ENCODE measurements around the gene ANKRD61. TPM values are rescaled to one million over a fixed set of nuclear protein-coding genes. Genes with fewer than 3 reads are reported as not detected.
"Not testable (repeated sequence)": the region's sequence is repeated elsewhere in the genome, so short reads cannot be mapped to it uniquely, and the experiment has no call there.

The ANKRD61 gene
- total RNA-seq = under 1 TPM; 0.20 to 0.77 (median 0.36) TPM
- under 1 TPM in 2 of 3 donors, not detected in 1; 0.13 to 0.75 TPM for polyA plus RNA-seq
- long read RNA-seq, donor 1 = 0 reads
- long read RNA-seq, donor 2 = 0 reads

GRCh38 chr7:6030988-6031387 is at the start of gene ANKRD61:
TSS of gene ANKRD61 (plus strand) at chr7:6031376. CDS start at chr7:6031376, 0 bp downstream.
- intact Hi-C loops (cut with DNase I) = no loop called here
- H3K4me3 ChIP-seq = no peak within 1 kb of the TSS
- WGBS, 3 donors = 68 to 94% (median 92%) methylated on average over 2 of the region's 2 CpGs
- H3K27me3 ChIP-seq (ENCODE audit: insufficient read depth in 3 of 3, low read length in 2 of 3) = no peaks in the 10 kb centered on the region
- H3K36me3 ChIP-seq (ENCODE audit: insufficient read depth in 1 of 2, low read depth in 1 of 2) = peaks cover 4 to 78% of the 10 kb centered on the region in 2 donors
- H3K9me3 ChIP-seq = no peaks in the 10 kb centered on the region
- TF ChIP-seq, protein P1, sequence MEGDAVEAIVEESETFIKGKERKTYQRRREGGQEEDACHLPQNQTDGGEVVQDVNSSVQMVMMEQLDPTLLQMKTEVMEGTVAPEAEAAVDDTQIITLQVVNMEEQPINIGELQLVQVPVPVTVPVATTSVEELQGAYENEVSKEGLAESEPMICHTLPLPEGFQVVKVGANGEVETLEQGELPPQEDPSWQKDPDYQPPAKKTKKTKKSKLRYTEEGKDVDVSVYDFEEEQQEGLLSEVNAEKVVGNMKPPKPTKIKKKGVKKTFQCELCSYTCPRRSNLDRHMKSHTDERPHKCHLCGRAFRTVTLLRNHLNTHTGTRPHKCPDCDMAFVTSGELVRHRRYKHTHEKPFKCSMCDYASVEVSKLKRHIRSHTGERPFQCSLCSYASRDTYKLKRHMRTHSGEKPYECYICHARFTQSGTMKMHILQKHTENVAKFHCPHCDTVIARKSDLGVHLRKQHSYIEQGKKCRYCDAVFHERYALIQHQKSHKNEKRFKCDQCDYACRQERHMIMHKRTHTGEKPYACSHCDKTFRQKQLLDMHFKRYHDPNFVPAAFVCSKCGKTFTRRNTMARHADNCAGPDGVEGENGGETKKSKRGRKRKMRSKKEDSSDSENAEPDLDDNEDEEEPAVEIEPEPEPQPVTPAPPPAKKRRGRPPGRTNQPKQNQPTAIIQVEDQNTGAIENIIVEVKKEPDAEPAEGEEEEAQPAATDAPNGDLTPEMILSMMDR (IDR thresholded peaks at IDR 0.05) = no peak
- ATAC-seq = no peak
- no peak within 1 kb of the TSS for H3K27ac ChIP-seq
- no peak for DNase-seq
- H3K4me1 ChIP-seq = peaks cover 13% of the 10 kb centered on the region

DNA sequence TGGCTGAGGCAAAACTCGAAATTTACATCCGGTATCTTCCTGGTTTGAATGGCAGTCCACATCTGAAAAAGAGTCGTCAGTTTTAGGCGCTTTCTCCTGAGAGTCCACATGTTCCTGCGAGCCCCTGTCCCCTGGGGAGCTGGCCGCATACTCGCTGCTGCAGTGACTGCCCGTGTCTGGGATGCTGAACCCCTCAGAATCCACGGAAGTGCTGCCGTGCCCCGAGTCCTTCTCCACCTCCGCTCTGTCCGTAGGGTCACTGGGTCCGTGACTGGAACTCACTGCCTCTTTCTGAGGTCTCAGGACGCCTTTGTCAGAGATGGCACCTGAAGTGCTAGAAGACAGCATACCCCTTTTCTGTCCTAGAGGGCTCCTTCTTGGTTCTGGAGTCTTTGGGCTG is 44.1 kb upstream of the ANKRD61 start:
- H3K9me3 ChIP-seq; ATAC-seq; intact Hi-C loops (cut with DNase I); DNase-seq; H3K27ac ChIP-seq; H3K4me1 ChIP-seq; H3K27me3 ChIP-seq (ENCODE audit: insufficient read depth in 3 of 3, low read length in 2 of 3); H3K4me3 ChIP-seq: not testable (repeated sequence)
- WGBS, 3 donors = 87 to 91% (median 89%) methylated on average over 15 of the region's 15 CpGs
- peaks cover 0 to 53% of the 10 kb centered on the region in 2 donors for H3K36me3 ChIP-seq (ENCODE audit: insufficient read depth in 1 of 2, low read depth in 1 of 2)

DNA sequence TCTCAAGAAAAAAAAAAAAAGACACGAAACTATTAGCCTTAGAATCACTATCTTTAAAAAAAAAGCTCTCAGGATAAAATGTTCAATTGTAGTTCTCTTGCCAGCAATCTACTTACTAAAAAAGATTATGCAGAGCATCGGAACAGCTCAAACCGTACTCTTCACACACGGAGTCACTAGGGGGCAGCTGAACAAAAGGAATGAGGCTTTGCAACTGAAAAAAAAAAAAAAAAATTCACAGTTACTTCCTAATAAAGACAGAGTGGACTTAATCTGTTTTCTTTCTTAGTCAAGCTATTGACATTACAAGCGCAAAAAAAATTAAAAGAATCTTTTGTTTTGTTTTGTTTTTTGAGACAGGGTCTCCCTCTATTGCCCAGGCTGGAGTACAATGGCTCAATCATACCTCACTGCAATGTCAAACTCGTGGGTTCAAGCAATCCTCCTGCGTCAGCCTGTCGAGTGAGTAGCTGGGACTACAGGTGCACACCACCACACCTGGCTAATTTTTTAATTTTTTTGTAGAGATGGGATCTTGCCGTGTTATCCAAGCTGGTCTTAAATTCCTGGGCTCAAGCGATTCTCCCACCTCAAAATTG is 33.9 kb upstream of the ANKRD61 start:
- Histone ChIP-seq H3K4me3 (no peak overlapping the region), H3K4me1 (peaks cover 5% of the 10 kb centered on the region), H3K27me3 (ENCODE audit: insufficient read depth in 3 of 3, low read length in 2 of 3) (no peaks in the 10 kb centered on the region), H3K36me3 (ENCODE audit: insufficient read depth in 1 of 2, low read depth in 1 of 2) (peaks cover 7 to 97% of the 10 kb centered on the region in 2 donors), H3K27ac (peak overlapping the region; percentile 30), H3K9me3 (no peaks in the 10 kb centered on the region)
- DNase-seq (no peak), ATAC-seq (peak in 3 of 4 donors; percentile 73 to 91 (median 74))
- 60 to 66% (median 61%) methylated on average over 10 of the region's 10 CpGs for WGBS, 3 donors
- TF ChIP-seq, protein P1 (IDR thresholded peaks at IDR 0.05) = peak; percentile 66
- intact Hi-C loops (cut with DNase I) = loop anchor here in 1 of 2 donors (10.0 kb wide), 1 partner anchor 327 kb away; no protein-coding TSS in a partner anchor

DNA sequence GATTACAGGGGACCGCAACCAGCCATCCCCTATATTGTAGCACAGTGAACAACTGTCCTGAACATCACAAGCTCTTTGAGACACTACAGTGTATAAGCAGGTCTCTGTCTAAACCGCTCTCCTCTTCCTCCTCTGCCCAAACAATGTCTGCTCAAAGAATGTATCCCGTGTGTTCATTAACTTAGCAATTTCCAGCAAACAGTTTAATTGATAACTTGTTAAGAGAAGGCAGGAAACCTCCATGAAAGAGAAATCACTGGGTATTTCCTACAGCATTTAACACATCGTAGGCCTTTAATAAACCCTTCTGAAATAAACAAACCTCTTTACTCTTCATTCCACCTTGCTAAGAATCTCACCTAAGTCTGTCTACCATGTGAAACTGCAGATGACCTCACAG is 23.8 kb upstream of the ANKRD61 start:
- 62 to 85% (median 70%) methylated on average over 4 of the region's 4 CpGs for WGBS, 3 donors
- no peak for DNase-seq
- peaks cover 0 to 41% of the 10 kb centered on the region in 2 donors for H3K36me3 ChIP-seq (ENCODE audit: insufficient read depth in 1 of 2, low read depth in 1 of 2)
- ATAC-seq = no peak
- H3K27ac ChIP-seq = peak overlapping the region; percentile 91
- no peak overlapping the region for H3K4me3 ChIP-seq
- H3K9me3 ChIP-seq = no peaks in the 10 kb centered on the region
- no peaks in the 10 kb centered on the region for H3K27me3 ChIP-seq (ENCODE audit: insufficient read depth in 3 of 3, low read length in 2 of 3)
- intact Hi-C loops (cut with DNase I) = no loop called here
- TF ChIP-seq, protein P1 (IDR thresholded peaks at IDR 0.05) = no peak
- H3K4me1 ChIP-seq = peaks cover 39% of the 10 kb centered on the region

- H3K36me3 ChIP-seq (ENCODE audit: insufficient read depth in 1 of 2, low read depth in 1 of 2) = peaks cover 0 to 41% of the 10 kb centered on the region in 2 donors
- peak overlapping the region; percentile 89 for H3K4me3 ChIP-seq
- intact Hi-C loops (cut with DNase I); H3K9me3 ChIP-seq; DNase-seq; ATAC-seq; H3K27me3 ChIP-seq (ENCODE audit: insufficient read depth in 3 of 3, low read length in 2 of 3): not testable (repeated sequence)
- WGBS, 3 donors = 37 to 47% (median 44%) methylated on average over 27 of the region's 27 CpGs
- H3K4me1 ChIP-seq = peaks cover 46% of the 10 kb centered on the region
- peak overlapping the region; percentile 91 for H3K27ac ChIP-seq
Observed at GRCh38 chr7:6007835-6008590, 23.2 kb upstream of the ANKRD61 start.
